ENCODE results near the gene MGAT5.

DNA sequence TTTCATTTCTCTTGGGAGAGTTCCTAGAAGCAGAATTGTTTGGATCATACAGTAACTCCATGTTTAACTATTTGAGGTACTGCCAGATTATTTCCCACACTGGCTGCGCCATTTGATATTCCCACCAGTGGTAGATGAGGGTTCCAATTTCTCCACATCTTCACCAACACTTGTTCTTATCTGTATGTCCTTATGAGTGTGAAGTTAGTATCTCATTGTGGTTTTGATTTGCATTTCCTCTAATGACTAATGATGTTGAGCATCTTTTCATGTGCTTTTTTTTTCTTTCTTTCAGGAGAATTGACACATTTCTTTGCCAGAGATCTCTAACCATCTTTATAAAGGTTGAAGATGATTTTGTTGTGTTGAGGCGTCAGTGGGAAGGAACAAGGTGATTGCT is 4.1 kb upstream of the MGAT5 start:
- no peak for TF ChIP-seq CTCF (IDR thresholded peaks at IDR 0.05)
- TF ChIP-seq POLR2A (IDR thresholded peaks at IDR 0.05): no peak
